RWPE1 (cell line): ENCODE measurements around the gene FOXP2.

Source experiments
- CTCF ChIA-PET: fragments of 350-600 bp; sonication (Branson Sonifier 250); formaldehyde crosslinking; extraction: SDS; loops from one replicate; lab custom pipeline; 2021; lab: Yijun Ruan, JAX
- POLR2A ChIA-PET: fragments of 400-600 bp; formaldehyde crosslinking; extraction: SDS; loops from one replicate; lab custom pipeline; 2020; ENCODE audit warnings: antibody characterized with exemption; ENCODE audit not compliant: low non-redundant PET; lab: Yijun Ruan, JAX
- DNase-seq: peaks from one replicate; pipeline ENCODE4 v3.0.0; 2012; ENCODE audit warnings: low spot score
- H3K27ac ChIP-seq: fragments of 450-650 bp; 2 replicates; pipeline ENCODE4 v1.5.1; 2017
- CTCF ChIP-seq: fragments of 450-650 bp; conservative IDR thresholded peaks from 2 replicates; pipeline ENCODE4 v1.5.1; 2017; ENCODE audit warnings: low read depth, mild to moderate bottlenecking

The FOXP2 gene

GRCh38 chr7:114419441-114420272, 5.0 kb downstream of the FOXP2 start:
- no peak for DNase-seq
- ChIA-PET CTCF (no interaction called here), POLR2A (no interaction called here)
- TF ChIP-seq CTCF = no peak
- no peak overlapping the region for H3K27ac ChIP-seq

GRCh38 chr7:114422507-114423501, 8.2 kb downstream of the FOXP2 start:
- ChIA-PET POLR2A (no interaction called here), CTCF (interaction anchor here (0.5 kb wide), 1 partner anchor 1565 kb away, joined by 3 read pairs; no protein-coding TSS in a partner anchor)
- no peak overlapping the region for H3K27ac ChIP-seq
- no peak for DNase-seq
- 0 out of 2 replicates have a peak, but pooled peaks have one; percentile 12 for TF ChIP-seq CTCF

GRCh38 chr7:114426382-114426781, 11.8 kb downstream of the FOXP2 start:
- no peak for DNase-seq
- CTCF ChIA-PET = interaction anchor here (0.5 to 1.3 kb wide), 3 partner anchors 14 to 1559 kb away, joined by 3 to 6 read pairs (median 4); no protein-coding TSS in a partner anchor
- TF ChIP-seq CTCF = no peak
- H3K27ac ChIP-seq = no peak overlapping the region
- POLR2A ChIA-PET = no interaction called here

DNA sequence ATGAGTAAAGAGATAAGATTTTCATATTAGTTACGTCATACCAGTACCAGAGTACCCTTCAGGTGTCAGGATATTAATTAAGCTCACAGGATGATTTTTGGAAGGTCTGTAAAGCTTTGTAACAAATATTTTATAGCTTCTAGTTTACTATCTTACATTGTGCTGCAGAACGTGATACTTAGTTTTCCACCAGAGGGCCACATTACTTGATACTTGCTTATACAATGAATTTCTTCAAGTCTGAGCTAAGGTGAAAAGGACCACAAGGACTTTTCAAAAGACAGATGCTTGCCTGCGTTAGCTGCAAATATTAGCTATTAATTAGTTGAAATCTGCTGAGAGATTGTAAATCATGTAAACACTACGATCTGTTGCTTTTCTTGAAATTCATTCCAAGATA, 12.2 kb downstream of the FOXP2 start:
- no peak for DNase-seq
- ChIA-PET POLR2A (no interaction called here), CTCF (interaction anchor here (0.5 to 1.5 kb wide), 6 partner anchors 14 to 1558 kb away, joined by 3 to 11 read pairs (median 4); no protein-coding TSS in a partner anchor)
- peak; percentile 18; the same call in 1 of the 2 replicates for TF ChIP-seq CTCF
- H3K27ac ChIP-seq = no peak overlapping the region

DNA sequence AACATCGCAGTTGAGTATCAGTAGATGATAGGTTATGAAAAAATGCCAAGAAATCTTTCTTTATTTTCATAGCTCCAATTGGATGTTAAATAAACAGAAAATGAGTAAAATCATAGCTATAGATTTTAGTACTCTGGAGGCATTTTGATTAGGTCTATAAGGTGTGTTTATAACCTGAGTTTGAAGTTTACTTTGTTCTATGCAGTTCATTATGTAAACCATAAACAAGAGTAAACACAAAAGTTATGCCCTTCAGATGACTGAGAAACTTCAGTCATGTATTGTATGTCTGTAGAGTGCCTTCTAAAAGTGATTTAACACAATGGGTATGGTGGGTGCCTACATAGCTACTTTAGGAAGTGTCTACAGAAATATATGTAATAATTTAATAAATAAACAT, 13.6 kb downstream of the FOXP2 start:
- POLR2A ChIA-PET = no interaction called here
- CTCF ChIA-PET = interaction anchor here (0.5 to 1.5 kb wide), 4 partner anchors 231 to 501 kb away, joined by 3 to 11 read pairs (median 4); no protein-coding TSS in a partner anchor

More for the DNA sequence above, 13.6 kb downstream of the FOXP2 start:
- no peak overlapping the region for H3K27ac ChIP-seq
- no peak for TF ChIP-seq CTCF
- no peak for DNase-seq
